PC-3 (cell line): ENCODE data around the gene HNRNPA2B1. TPM values are rescaled to one million over a fixed set of nuclear protein-coding genes. Genes with fewer than 3 reads are reported as not detected.

Source experiments
- ATAC-seq: fragments of 200-7000 bp; cut with Tn5 transposase; 2 replicates; pipeline ENCODE4 v1.9.1; 2020; ENCODE audit warnings: mild to moderate bottlenecking, moderate library complexity
- BruUV-seq: library from RNA; stranded (reverse); fragments of 400-500 nt; replicated peaks from 2 replicates; lab custom pipeline; 2021; lab: Mats Ljungman, UMichigan
- CTCF ChIA-PET: fragments of 300-600 bp; sonication (Branson Sonifier 250); formaldehyde crosslinking; loops from one replicate; lab custom pipeline; 2022; ENCODE audit warnings: antibody characterized with exemption; lab: Charles Lee
- POLR2A ChIA-PET: fragments of 300-600 bp; sonication (Branson Sonifier 250); formaldehyde crosslinking; loops from one replicate; lab custom pipeline; 2022; ENCODE audit warnings: antibody characterized with exemption; ENCODE audit not compliant: unreplicated experiment; lab: Charles Lee
- DNase-seq: peaks from one replicate; pipeline ENCODE4 v3.0.0-alpha.2; 2015
- H2AFZ ChIP-seq: fragments of 300-600 bp; sonication (generic); 2 replicates; pipeline ENCODE4 v1.6.0; 2016; ENCODE audit warnings: antibody characterized with exemption, low read length
- H3F3A ChIP-seq: fragments of 300-600 bp; sonication (generic); one replicate; pipeline ENCODE4 v1.6.0; 2017; ENCODE audit warnings: antibody characterized with exemption, low read length, control low read depth, mild to moderate bottlenecking; ENCODE audit not compliant: unreplicated experiment
- H3K27ac ChIP-seq: fragments of 300-600 bp; sonication (generic); 2 replicates; pipeline ENCODE4 v1.5.1; 2016; ENCODE audit warnings: mild to moderate bottlenecking, low read length
- H3K27me3 ChIP-seq: fragments of 300-600 bp; sonication (generic); 2 replicates; pipeline ENCODE4 v1.6.1; 2016; ENCODE audit warnings: low read length, mixed read lengths
- H3K36me3 ChIP-seq: fragments of 300-600 bp; sonication (generic); 2 replicates; pipeline ENCODE4 v1.6.1; 2016; ENCODE audit warnings: low read depth, mixed run types, low read length, mixed read lengths
- H3K4me1 ChIP-seq: fragments of 300-600 bp; sonication (generic); 2 replicates; pipeline ENCODE4 v1.5.1; 2016; ENCODE audit warnings: low read length; ENCODE audit not compliant: insufficient read depth
- H3K4me2 ChIP-seq: fragments of 300-600 bp; sonication (generic); 2 replicates; pipeline ENCODE4 v1.6.0; 2016; ENCODE audit warnings: low read length
- H3K4me3 ChIP-seq: fragments of 300-600 bp; sonication (generic); 2 replicates; pipeline ENCODE4 v1.5.1; 2016; ENCODE audit warnings: mild to moderate bottlenecking, low read length, mixed read lengths
- H3K79me2 ChIP-seq: fragments of 300-600 bp; sonication (generic); 2 replicates; pipeline ENCODE4 v1.6.1; 2017; ENCODE audit warnings: low read length, mixed read lengths
- H3K9ac ChIP-seq: fragments of 300-600 bp; sonication (generic); 2 replicates; pipeline ENCODE4 v1.6.0; 2016; ENCODE audit warnings: mild to moderate bottlenecking, low read length
- H3K9me2 ChIP-seq: fragments of 300-600 bp; sonication (generic); replicated peaks from 2 replicates; pipeline ENCODE4 v1.6.1; 2016; ENCODE audit warnings: mixed run types, low read length, mixed read lengths
- H3K9me3 ChIP-seq: fragments of 300-600 bp; sonication (generic); 2 replicates; pipeline ENCODE4 v1.6.1; 2016; ENCODE audit warnings: low read length, mixed read lengths
- H4K20me1 ChIP-seq: fragments of 300-600 bp; sonication (generic); 2 replicates; pipeline ENCODE4 v1.6.1; 2016; ENCODE audit warnings: low read length, mixed read lengths
- EZH2 ChIP-seq: fragments of 300-600 bp; sonication (generic); IDR thresholded peaks from one replicate; pipeline ENCODE4 v1.6.1; 2017; ENCODE audit warnings: antibody characterized with exemption, mild to moderate bottlenecking, low read length; ENCODE audit not compliant: unreplicated experiment
- EZH2phosphoT487 ChIP-seq: fragments of 300-600 bp; sonication (generic); IDR thresholded peaks from 2 replicates; pipeline ENCODE4 v1.6.1; 2018; ENCODE audit warnings: mild to moderate bottlenecking, antibody characterized with exemption, low read length, borderline replicate concordance
- intact Hi-C: fragments of 100-400 bp; cut with micrococcal nuclease; formaldehyde crosslinking; loops from 2 replicates; pipeline ENCODE4 v1.9.0; 2023
- total RNA-seq: library from RNA; depleted of rRNA; stranded (reverse); fragments of >200 nt; gene quantifications from 2 replicates; pipeline ENCODE4 v1.2.3, GENCODE V29; 2014
- TF ChIP-seq, protein P1 (sequence below): fragments of 300-600 bp; sonication (generic); conservative IDR thresholded peaks from 2 replicates; pipeline ENCODE4 v1.5.1; 2017; ENCODE audit warnings: antibody characterized with exemption, low read depth, mild to moderate bottlenecking, low read length

HNRNPA2B1 gene
- total RNA-seq, 1 experiment from 2014 or later: 304 TPM

DNA sequence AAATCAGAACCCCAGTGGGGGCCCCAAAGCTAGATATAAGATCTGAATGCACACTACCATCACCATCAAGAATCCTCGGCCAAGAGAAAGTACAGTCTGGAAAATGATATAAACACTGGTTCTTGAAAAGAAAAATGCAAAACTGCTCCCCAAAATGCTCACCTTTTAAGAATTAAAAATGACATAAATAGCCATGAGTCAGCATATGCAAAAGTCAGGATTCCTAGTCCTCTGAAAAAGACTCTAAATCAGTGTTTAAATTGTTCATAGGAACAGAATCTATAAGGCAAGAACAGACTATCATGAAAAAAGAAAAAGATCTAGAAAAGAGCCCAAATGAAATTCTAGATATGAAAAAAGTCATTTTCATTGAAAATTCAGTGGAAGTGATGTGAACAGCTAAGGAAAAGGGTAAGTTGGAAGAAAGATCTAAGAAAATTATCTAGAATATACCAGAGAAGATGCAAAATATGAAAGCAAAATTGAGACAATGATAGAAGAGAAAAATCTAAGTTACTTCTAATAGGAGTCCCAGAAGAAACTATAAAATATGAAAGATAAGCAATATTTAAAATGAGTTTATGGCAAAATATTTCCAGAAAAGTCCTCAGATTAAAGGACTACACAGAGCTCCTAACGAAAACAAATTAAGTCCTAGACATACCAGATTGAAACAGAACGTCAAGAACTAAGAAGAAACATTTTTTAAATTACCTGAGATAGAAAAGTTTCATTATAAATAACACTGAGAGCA lies 18.9 kb downstream of the HNRNPA2B1 start:
- Histone ChIP-seq H3K4me3 (no peak overlapping the region), H3K27me3 (no peaks in the 10 kb centered on the region), H4K20me1 (0 out of 2 replicates have a peak, but pooled peaks cover 5% of the 10 kb centered on the region), H3K9ac (no peak overlapping the region), H3K4me1 (no peaks in the 10 kb centered on the region), H3K79me2 (no peaks in the 10 kb centered on the region), H3K9me3 (no peaks in the 10 kb centered on the region), H3K4me2 (no peak overlapping the region), H2AFZ (no peak overlapping the region), H3F3A (peaks cover 4% of the 10 kb centered on the region), H3K27ac (no peak overlapping the region), H3K9me2 (no peaks in the 10 kb centered on the region), H3K36me3 (no peaks in the 10 kb centered on the region)
- no peak for ATAC-seq
- ChIA-PET CTCF (interaction anchor here (0.6 to 1.1 kb wide), 3 partner anchors 23 to 303 kb away, joined by 3 to 4 read pairs (median 3); no protein-coding TSS in a partner anchor), POLR2A (no interaction called here)
- DNase-seq: no peak
- TF ChIP-seq, protein P1, sequence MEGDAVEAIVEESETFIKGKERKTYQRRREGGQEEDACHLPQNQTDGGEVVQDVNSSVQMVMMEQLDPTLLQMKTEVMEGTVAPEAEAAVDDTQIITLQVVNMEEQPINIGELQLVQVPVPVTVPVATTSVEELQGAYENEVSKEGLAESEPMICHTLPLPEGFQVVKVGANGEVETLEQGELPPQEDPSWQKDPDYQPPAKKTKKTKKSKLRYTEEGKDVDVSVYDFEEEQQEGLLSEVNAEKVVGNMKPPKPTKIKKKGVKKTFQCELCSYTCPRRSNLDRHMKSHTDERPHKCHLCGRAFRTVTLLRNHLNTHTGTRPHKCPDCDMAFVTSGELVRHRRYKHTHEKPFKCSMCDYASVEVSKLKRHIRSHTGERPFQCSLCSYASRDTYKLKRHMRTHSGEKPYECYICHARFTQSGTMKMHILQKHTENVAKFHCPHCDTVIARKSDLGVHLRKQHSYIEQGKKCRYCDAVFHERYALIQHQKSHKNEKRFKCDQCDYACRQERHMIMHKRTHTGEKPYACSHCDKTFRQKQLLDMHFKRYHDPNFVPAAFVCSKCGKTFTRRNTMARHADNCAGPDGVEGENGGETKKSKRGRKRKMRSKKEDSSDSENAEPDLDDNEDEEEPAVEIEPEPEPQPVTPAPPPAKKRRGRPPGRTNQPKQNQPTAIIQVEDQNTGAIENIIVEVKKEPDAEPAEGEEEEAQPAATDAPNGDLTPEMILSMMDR: no peak
- no peak for TF ChIP-seq EZH2
- intact Hi-C loops: loop anchor here (2.0 kb wide), 1 partner anchor 25 kb away; no protein-coding TSS in a partner anchor
- BruUV-seq: no TSS peak

- TF ChIP-seq, protein P1: no peak
- TF ChIP-seq EZH2 (no peak), EZH2phosphoT487 (no peak)
- no peak overlapping the region for H3K4me3 ChIP-seq
- H3K4me2 ChIP-seq: no peak overlapping the region
- BruUV-seq: no TSS peak
- intact Hi-C loops: loop anchor here (2.0 kb wide), 1 partner anchor 24 kb away; no protein-coding TSS in a partner anchor
- ATAC-seq (no peak), DNase-seq (no peak)
- H3K36me3 ChIP-seq: no peaks in the 10 kb centered on the region
- H4K20me1 ChIP-seq: no peaks in the 10 kb centered on the region
- no peaks in the 10 kb centered on the region for H3K79me2 ChIP-seq
- ChIA-PET CTCF (no interaction called here), POLR2A (interaction anchor here (0.6 kb wide), 1 partner anchor 24 kb away, joined by 3 read pairs; no protein-coding TSS in a partner anchor)
- H3K9me3 ChIP-seq: no peaks in the 10 kb centered on the region
- H3K9ac ChIP-seq: no peak overlapping the region
- H3K4me1 ChIP-seq: no peaks in the 10 kb centered on the region
- H3K27me3 ChIP-seq: no peaks in the 10 kb centered on the region
- no peak overlapping the region for H2AFZ ChIP-seq
- no peaks in the 10 kb centered on the region for H3F3A ChIP-seq
- H3K9me2 ChIP-seq: no peaks in the 10 kb centered on the region
- no peak overlapping the region for H3K27ac ChIP-seq
Measured at GRCh38 chr7:26180792-26181198, 19.8 kb downstream of the HNRNPA2B1 start.
